OCI-LY3 (cell line): Measurements from ENCODE around the gene PRR16.

Experiments used
- H2AFZ ChIP-seq: fragments of 200-600, 300-600 bp; shearing (Covaris generic); 2 replicates; pipeline ENCODE4 v1.6.0; 2014; ENCODE audit warnings: antibody characterized with exemption, low read depth, low read length
- H3K27ac ChIP-seq: fragments of 200-600, 300-600 bp; sonication (generic); 2 replicates; pipeline ENCODE4 v1.5.1; 2014; ENCODE audit warnings: mild to moderate bottlenecking, low read length, moderate library complexity, mixed read lengths
- H3K27me3 ChIP-seq: fragments of 200-600, 300-600 bp; sonication (generic); 2 replicates; pipeline ENCODE4 v1.6.1; 2014; ENCODE audit warnings: low read depth, low read length, mixed read lengths
- H3K36me3 ChIP-seq: fragments of 200-600, 300-600 bp; sonication (generic); replicated peaks from 2 replicates; pipeline ENCODE3; 2014; ENCODE audit warnings: low read depth, low read length, mixed read lengths
- H3K4me1 ChIP-seq: fragments of 300-600, 200-600 bp; sonication (generic); 2 replicates; pipeline ENCODE4 v1.6.1; 2014; ENCODE audit warnings: low read length, mixed read lengths
- H3K4me2 ChIP-seq: fragments of 200-600, 300-600 bp; sonication (generic); 2 replicates; pipeline ENCODE4 v1.6.1; 2014; ENCODE audit warnings: low read length, mixed read lengths
- H3K4me3 ChIP-seq: fragments of 300-600, 200-600 bp; sonication (generic); 2 replicates; pipeline ENCODE4 v1.5.1; 2014; ENCODE audit warnings: antibody characterized with exemption, mild to moderate bottlenecking, low read length, moderate library complexity
- H3K79me2 ChIP-seq: fragments of 300-600, 200-600 bp; shearing (Covaris generic); 2 replicates; pipeline ENCODE4 v1.6.1; 2014; ENCODE audit warnings: mild to moderate bottlenecking, low read length, mixed read lengths
- H3K9ac ChIP-seq: fragments of 300-600, 200-600 bp; shearing (Covaris generic); 2 replicates; pipeline ENCODE4 v1.6.0; 2014; ENCODE audit warnings: mild to moderate bottlenecking, low read length, moderate library complexity
- H3K9me3 ChIP-seq: fragments of 200-600, 300-600 bp; shearing (Covaris generic); 2 replicates; pipeline ENCODE4 v1.6.1; 2014; ENCODE audit warnings: low read length, mixed read lengths; ENCODE audit not compliant: insufficient read depth
- H4K20me1 ChIP-seq: fragments of 200-600, 300-600 bp; sonication (generic); 2 replicates; pipeline ENCODE4 v1.6.1; 2016; ENCODE audit warnings: low read length, mixed read lengths; ENCODE audit not compliant: insufficient read depth
- CTCF ChIP-seq: fragments of 200-600, 300-600 bp; sonication (generic); IDR thresholded peaks from 2 replicates; pipeline ENCODE4 v1.5.1; 2014; ENCODE audit warnings: antibody characterized with exemption, low read length, low read depth
- EZH2phosphoT487 ChIP-seq: fragments of 200-600 bp; shearing (Covaris generic); IDR thresholded peaks from 2 replicates; pipeline ENCODE4 v1.6.1; 2018; ENCODE audit warnings: antibody characterized with exemption, mixed run types, low read depth

PRR16 gene

GRCh38 chr5:120466341-120467006 lies 2.4 kb downstream of the PRR16 start:
- no peak for TF ChIP-seq EZH2phosphoT487
- TF ChIP-seq CTCF, result no peak
- Histone ChIP-seq H3K4me2 (peak overlapping the region; percentile 6), H3K36me3 (no peaks in the 10 kb centered on the region), H3K79me2 (no peaks in the 10 kb centered on the region), H3K27ac (no peak overlapping the region), H3K9me3 (no peaks in the 10 kb centered on the region), H4K20me1 (no peaks in the 10 kb centered on the region), H3K27me3 (no peaks in the 10 kb centered on the region), H2AFZ (no peak overlapping the region), H3K4me1 (peaks cover 24% of the 10 kb centered on the region), H3K4me3 (no peak overlapping the region), H3K9ac (no peak overlapping the region)

GRCh38 chr5:120471971-120472370 lies 7.9 kb downstream of the PRR16 start:
- Histone ChIP-seq H3K4me1 (peaks cover under 1% of the 10 kb centered on the region; the same call in 1 of the 2 replicates), H4K20me1 (no peaks in the 10 kb centered on the region), H3K9me3 (no peaks in the 10 kb centered on the region), H3K36me3 (no peaks in the 10 kb centered on the region), H3K27me3 (no peaks in the 10 kb centered on the region), H3K9ac (no peak overlapping the region), H3K4me3 (no peak overlapping the region), H3K4me2 (no peak overlapping the region), H3K27ac (no peak overlapping the region), H3K79me2 (no peaks in the 10 kb centered on the region), H2AFZ (no peak overlapping the region)
- TF ChIP-seq CTCF (no peak), EZH2phosphoT487 (no peak)

GRCh38 chr5:120472911-120473310 lies 8.8 kb downstream of the PRR16 start:
- Histone ChIP-seq H3K79me2 (no peaks in the 10 kb centered on the region), H3K9ac (no peak overlapping the region), H3K27ac (no peak overlapping the region), H3K36me3 (no peaks in the 10 kb centered on the region), H3K27me3 (no peaks in the 10 kb centered on the region), H3K4me3 (no peak overlapping the region), H2AFZ (no peak overlapping the region), H3K4me1 (no peaks in the 10 kb centered on the region), H3K4me2 (no peak overlapping the region), H4K20me1 (no peaks in the 10 kb centered on the region), H3K9me3 (no peaks in the 10 kb centered on the region)
- TF ChIP-seq CTCF (no peak), EZH2phosphoT487 (no peak)

GRCh38 chr5:120473332-120473731 lies 9.2 kb downstream of the PRR16 start:
- no peaks in the 10 kb centered on the region for H3K27me3 ChIP-seq
- H3K4me3 ChIP-seq, result no peak overlapping the region
- no peak overlapping the region for H3K27ac ChIP-seq
- no peaks in the 10 kb centered on the region for H3K9me3 ChIP-seq
- no peaks in the 10 kb centered on the region for H3K36me3 ChIP-seq
- TF ChIP-seq EZH2phosphoT487 (no peak), CTCF (0 out of 2 replicates have a peak, but pooled peaks have one; percentile 4)
- H4K20me1 ChIP-seq, result no peaks in the 10 kb centered on the region
- no peak overlapping the region for H2AFZ ChIP-seq
- H3K79me2 ChIP-seq, result no peaks in the 10 kb centered on the region
- H3K4me1 ChIP-seq, result no peaks in the 10 kb centered on the region
- no peak overlapping the region for H3K9ac ChIP-seq
- no peak overlapping the region for H3K4me2 ChIP-seq
